Putamen (tissue), 1 donor: ENCODE results near the gene PIAS4.
A peak's percentile ranks its signal among the peaks of the same experiment; 100 is the strongest.

Experiments
- DNase-seq: peaks from one replicate; pipeline ENCODE4 v3.0.0-alpha.2; 2016; ENCODE audit warnings: low spot score

Gene PIAS4

GRCh38 chr19:4059891-4060620 lies 52.5 kb downstream of the PIAS4 start:
- no peak for DNase-seq

- no peak for DNase-seq
These were observed 53.2 kb downstream of the PIAS4 start for GRCh38 chr19:4060621-4061177.

- no peak for DNase-seq
These were observed 53.7 kb downstream of the PIAS4 start for GRCh38 chr19:4061178-4061682.

GRCh38 chr19:4061683-4062418 lies 54.3 kb downstream of the PIAS4 start:
- DNase-seq: no peak

- no peak for DNase-seq
These were observed 55.2 kb downstream of the PIAS4 start for GRCh38 chr19:4062419-4063368.

GRCh38 chr19:4063369-4064148 lies 56.0 kb downstream of the PIAS4 start:
- no peak for DNase-seq

- no peak for DNase-seq
These were observed 56.6 kb downstream of the PIAS4 start for GRCh38 chr19:4064149-4064495.

- peak; percentile 80 for DNase-seq
These were observed 57.1 kb downstream of the PIAS4 start for GRCh38 chr19:4064496-4065260.

- DNase-seq: peak; percentile 97
These were observed 58.1 kb downstream of the PIAS4 start for GRCh38 chr19:4065430-4066175.

GRCh38 chr19:4066176-4066606 lies 58.7 kb downstream of the PIAS4 start:
- DNase-seq: no peak

GRCh38 chr19:4066682-4067395 lies 59.3 kb downstream of the PIAS4 start, which contains the start of gene ZBTB7A:
Gene ZBTB7A, minus strand, starts transcription at chr19:4066899. Its CDS starts 11,667 bp downstream, at chr19:4055232.
- peak; percentile 70 for DNase-seq

GRCh38 chr19:4067396-4068046 lies 60.0 kb downstream of the PIAS4 start:
- no peak for DNase-seq

- no peak for DNase-seq
These were observed 60.8 kb downstream of the PIAS4 start for GRCh38 chr19:4068047-4068966.

- DNase-seq: no peak
These were observed 61.9 kb downstream of the PIAS4 start for GRCh38 chr19:4069331-4069959.

- no peak for DNase-seq
These were observed 64.1 kb downstream of the PIAS4 start for GRCh38 chr19:4071610-4072009.

- DNase-seq: no peak
These were observed 67.8 kb downstream of the PIAS4 start for GRCh38 chr19:4075373-4075772.

- DNase-seq: no peak
These were observed 69.5 kb downstream of the PIAS4 start for GRCh38 chr19:4077007-4077374.
